GOT3 (cell line): ENCODE data around the gene NEURL2.

ENCODE experiments used
- DNase-seq: peaks from one replicate; lab custom pipeline; 2025; ENCODE audit warnings: mixed read lengths; lab: John Stamatoyannopoulos, UW

The NEURL2 gene

DNA sequence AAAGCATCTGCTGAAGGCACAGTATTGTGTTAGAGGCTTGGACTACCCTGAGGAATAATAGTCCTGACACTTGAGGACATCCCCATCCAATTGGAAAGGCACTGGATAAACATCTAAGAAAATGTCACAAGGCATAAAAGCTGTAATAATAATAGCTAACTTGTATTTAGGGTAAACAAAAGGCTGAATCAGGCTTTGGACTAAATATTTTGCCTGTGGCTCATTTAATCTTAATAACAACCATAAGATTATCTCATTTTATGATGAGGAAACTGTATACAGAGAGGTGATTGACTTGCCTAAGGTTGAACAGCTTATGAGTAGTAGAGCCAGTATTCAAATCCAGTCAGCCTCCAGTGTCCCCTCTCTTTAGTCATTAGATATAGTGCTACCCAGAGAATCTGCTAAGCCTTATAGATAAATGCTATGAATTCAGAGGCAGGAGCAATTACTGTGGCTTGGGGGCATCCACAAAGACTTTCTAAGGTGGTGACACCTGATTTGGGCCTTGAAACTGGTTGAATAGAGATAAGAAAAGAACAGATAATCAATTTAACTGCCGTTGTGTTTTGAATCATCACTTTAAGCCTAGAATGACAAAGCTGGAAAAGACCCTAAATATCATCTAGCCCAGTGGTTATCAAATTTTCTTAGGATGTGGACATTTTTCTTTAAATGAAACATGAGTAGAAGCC is 17.5 kb downstream of the NEURL2 start:
- DNase-seq = no peak

DNA sequence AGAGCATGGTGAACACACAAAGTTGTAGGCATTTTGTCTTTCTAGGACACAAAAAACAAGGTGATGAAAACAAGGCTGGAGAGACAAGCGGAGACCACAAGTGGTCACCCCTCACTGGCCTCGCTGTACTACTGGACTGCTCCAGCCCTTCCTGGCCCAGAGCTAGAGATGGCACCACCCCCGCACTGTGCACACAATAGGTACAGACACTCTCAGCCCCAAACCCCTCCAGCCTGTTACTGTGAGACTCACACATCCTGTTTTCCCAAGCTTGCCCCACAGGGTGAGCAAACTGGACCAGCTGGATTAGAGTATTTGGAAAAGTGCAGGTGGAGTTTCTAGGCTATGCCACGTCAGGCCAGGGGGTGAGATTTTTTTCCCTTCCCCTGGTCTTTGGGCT is 18.4 kb downstream of the NEURL2 start:
- DNase-seq = no peak

DNA sequence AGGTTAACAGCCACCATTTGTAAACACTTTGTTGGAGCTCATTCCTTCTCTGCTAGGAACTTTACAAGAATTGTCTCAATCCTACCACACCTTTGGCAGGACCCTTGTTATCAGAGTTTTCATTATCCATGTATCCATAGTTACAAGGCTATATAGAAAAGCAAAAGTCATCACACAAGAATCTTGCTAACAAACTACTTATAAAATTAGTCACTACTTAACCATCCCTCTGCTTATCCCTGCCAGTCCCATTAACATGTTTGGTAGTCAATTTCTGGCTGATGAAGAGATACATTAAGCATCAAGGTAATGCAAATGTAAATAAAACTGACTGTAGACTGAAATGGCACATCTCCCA is 23.2 kb downstream of the NEURL2 start:
- DNase-seq = no peak

DNA sequence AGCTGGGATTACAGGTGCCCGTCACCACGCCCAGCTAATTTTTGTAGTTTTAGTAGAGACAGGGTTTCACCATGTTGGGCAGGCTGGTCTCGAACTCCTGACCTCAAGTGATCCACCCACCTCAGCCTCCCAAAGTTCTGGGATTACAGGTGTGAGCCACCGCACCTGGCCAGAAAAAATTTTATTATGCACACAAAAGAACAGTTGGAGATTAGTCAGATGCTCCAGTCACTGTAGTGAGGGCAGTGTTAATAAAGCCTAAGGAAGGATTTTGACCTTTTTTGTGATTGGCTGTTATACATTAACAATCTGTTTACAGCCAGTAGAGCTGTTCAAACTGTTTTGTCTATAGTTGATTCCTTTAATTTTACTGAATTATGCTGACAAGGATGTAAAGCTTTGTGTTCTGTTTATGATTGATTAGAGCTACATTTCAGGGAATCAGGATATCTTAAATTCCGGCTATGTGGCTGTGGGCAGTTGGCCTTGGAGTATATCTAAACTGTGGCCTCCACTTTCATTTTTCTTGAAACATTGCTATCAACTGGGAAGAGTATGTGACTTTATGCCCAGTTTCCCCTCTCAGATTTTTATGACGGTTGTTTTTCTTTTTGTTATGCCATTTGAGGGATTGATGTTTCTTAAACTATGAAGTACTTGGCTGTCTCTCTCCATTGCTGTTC is 23.7 kb downstream of the NEURL2 start:
- no peak for DNase-seq

DNA sequence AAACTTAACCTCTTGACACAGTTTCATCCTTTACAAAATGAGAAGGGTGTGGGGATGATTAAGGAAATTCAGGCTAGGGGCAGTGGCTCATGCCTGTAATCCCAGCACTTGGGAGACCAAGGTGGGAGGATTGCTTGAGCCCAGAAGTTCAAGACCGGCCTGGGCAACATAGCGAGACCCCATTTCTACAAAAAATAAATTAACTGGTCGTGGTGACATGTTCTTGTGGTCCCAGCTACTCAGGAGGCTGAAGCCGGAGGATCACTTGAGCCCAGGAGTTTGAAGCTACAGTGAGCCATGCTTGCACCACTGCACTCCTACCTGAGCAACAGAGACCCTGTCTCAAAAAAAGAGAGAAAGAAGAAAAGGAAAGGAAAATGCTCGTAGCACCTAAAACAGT is 24.6 kb downstream of the NEURL2 start:
- DNase-seq = no peak

DNA sequence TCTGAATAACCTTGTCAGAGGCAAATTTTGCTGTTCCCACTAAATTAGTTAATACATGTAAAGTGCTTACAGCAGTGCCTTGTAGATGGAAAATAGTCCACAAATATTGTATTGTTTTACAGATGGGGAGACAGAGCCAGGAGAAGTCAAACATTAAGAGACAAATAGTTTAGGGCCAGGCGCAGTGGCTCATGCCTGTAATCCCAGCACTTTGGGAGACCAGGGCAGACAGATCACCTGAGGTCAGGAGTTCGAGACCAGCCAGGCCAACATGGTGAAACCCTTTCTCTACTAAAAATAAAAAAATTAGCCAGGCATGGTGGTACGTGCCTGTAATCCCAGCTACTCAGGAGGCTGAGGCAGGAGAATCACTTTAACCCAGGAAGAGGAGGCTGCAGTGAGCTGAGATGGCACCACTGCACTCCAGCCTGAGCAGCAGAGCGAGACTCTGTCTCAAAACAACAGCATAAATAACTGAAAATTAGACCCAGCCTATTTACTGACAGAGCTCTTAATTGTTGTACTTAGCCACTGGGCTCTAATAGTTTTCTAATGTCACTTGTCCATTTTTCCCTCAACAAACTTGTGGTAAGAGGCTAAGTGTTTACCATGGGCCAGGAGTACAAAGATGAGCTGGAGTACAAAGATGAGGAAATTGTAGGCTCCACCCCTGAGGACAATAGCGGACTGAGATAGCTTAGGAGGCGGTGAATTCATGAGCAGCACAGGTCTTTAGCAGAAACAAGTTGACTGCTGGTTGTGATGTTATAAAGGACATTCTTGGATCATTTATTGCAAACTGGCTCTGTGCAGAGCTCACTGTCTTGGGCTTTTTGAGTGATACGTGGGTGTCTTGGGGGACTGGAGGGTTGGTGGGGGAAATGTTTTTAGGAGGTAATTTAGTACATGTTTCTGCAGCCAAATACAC is 27.2 kb downstream of the NEURL2 start:
- no peak for DNase-seq

DNA sequence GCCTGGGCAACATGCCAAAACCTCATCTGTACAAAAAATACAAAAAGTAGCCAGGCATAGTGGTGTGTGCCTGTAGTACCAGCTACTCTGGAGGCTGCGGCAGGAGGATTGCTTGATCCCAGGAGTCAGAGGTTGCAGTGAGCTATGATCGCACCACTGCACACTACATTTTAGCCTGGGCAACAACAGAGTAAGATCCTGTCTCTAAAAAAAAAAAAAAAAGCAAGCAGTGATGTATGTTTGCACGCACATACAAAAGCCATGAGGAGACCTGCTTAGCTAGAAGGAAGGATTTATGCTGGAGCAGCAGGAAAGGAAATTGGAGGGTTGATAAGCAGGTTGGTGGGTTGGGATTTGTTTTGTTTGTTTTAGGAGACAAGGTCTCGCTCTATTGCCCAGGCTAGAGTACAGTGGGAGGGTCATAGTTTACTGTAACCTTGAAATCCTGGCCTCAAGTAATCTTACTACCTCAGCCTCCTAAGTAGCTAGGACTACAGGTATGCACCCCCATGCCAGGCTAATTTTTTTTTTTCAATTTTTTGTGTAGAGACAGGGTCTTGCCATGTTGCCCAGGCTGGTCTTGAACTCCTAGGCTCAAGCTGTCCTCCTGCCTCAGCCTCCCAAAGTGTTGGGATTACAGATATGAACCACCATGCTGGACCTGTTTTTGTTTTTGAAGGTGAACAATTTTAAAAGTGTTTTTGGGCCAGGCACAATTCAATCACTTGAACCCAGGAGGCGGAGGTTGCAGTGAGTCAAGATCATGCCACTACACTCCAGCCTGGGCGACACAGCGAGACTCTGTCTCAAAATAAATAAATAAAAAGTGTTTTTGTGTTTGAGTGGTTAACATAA is 29.6 kb downstream of the NEURL2 start:
- DNase-seq = no peak

DNA sequence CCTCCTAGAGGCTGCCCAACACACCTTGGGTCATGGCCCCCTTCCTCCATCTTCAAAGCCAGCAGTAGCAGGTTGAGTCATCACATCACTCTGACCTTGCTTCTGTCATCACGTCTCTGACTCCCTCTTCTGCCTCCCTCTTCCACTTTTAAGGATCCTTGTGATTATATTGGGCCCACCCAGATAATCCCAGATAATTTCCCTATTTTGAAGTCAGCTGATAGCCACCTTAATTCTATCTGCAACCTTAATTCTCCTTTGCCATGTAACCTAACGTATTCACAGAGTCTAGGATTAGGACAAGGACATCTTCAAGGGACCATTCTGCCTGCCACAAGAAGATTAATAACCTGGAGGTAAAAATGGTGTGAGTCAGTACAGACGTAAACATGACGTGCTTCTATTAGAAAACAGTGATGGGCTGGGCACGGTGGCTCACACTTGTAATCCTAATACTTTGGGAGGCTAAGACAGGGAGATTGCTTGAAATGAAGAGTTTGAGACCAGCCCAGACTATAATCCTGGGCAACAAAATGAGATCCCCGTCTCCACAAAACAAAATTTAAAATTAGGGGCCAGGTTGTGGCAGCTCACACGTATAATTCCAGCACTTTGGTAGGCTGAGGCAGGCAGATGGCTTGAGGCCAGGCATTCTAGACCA is 30.3 kb downstream of the NEURL2 start:
- DNase-seq = no peak

DNA sequence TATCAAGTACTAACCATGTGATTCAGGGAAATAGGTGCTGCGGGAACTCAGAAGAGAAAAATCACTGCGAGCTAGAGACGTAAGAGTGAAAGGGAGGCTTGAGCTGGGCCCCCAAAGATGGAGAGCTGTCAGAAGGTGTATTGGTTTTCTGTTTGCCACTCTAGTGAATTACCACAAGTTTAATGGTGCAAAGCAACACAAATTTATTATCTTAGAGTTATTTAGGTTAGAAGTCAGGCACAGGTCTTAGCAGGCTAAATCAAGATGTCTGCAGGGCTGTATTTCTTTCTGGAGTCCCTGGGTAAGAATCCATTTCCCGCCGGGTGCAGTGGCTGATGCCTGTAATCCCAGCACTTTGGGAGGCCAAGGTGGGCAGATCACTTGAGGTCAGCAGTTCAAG is 31.1 kb downstream of the NEURL2 start:
- no peak for DNase-seq

DNA sequence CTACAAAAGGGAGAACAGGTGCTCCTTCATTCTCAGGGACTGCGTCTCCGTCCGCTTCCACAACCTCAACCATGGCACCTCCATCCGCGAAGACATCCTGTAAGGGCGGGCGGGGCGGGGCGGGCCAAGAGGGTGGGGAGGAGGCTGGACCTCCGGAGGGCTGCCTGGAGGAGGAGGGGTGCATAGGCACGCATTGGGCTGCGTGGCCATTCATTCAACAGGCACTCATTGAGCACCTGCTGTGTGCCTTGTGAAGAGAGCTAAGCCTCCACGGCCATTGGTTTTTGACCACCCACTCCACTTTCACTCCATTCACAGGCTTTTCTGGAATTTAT is 33.2 kb downstream of the NEURL2 start:
- no peak for DNase-seq

DNA sequence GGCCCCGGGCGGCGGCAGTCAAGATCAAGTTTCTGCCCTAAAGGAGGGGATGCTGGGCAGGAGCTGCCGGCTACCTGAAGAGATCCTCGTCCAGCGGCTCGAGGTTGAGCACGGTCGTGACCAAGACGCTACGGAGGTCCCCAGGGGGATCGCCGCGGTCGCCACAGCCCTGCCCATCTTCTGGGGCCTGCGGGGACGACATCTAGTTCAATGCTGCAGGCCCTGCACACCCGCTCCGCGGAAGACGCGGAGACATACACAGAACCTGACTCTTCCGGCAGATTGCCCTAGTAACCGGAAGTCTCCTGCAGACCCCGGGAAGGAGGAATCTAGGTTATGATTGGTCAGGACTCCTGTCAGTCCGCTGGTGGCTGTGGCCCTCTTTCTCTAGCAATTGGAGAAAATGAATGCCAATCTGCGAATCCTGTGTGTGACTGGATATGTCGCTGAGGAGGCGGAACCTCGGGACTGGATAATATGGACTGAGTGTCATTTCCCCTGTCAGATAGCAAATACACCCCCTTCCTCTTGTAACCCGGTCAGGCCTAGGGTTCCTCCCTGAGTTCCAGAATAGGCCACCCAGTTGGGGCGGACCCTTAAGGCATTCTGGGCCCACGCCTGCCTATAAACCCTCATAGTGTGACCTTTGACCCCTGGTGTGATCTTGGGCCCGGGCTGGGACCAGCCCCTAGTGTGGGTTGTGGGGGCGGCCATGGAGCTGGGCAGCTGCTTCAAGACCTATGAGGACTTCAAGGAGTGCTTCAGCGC is 33.7 kb downstream of the NEURL2 start, which contains the start of the genes ACOT8 and ZSWIM3:
Gene ACOT8, minus strand, starts transcription at position 279 of the 768 bp plus-strand sequence. Its CDS starts 77 bp downstream, at position 202.
Gene ZSWIM3, plus strand, starts transcription at position 501 of the 768 bp plus-strand sequence. Its CDS starts 212 bp downstream, at position 713.
- peak; percentile 94 for DNase-seq

DNA sequence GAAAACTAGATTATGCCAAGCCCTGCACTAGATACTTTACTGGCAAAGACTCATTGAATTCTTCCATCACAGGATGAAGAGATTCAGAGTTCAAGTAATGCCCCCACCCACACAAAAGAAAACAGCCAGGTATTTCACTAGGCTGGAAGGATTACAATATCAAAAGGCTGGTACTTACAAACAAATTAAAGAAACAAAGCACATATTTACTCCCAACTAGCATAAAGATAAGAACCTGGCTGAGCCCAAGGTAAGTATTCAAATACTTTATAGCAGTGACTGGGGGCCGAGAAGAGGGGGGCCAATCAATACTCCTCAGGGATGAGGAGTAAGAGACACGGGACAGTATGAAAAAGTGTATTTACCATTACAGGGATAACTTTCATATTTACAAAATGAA is 37.5 kb downstream of the NEURL2 start:
- DNase-seq = no peak

DNA sequence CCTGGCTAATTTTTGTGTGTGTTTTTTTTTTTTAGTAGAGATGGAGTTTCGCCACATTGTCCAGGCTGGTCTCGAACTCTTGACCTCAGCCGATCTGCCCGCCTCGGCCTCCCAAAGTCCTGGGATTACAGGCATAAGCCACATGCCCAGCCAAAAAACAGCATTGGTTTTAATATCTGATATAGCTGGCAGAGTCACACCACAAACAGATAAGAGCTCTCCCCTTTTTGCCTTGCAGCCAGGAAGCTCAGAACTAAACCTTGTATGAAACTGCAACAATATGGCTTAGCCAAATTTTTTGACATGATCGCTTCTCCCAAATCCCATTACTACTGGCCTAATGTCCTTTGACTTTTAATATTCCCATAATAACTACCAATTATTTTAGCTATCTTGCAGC is 38.7 kb downstream of the NEURL2 start:
- no peak for DNase-seq

DNA sequence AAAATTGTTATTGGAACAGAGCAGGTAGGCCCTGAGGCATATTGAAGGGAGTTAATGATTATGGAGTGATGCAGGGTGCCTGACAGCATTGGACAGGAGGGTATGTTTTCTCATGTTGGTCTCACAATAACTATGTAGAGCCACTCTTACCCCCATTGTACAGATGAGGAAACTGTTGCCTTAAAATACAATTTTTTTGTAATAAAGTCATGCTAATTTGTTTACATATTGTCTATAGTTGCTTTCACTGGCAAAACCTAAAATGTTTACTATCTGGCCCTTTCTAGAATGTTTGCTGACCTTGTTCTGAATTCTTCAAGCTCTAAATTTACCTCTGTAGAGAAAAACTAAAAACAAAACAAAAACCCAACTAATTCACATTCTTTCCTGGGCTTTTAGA is 39.5 kb downstream of the NEURL2 start:
- DNase-seq = no peak

DNA sequence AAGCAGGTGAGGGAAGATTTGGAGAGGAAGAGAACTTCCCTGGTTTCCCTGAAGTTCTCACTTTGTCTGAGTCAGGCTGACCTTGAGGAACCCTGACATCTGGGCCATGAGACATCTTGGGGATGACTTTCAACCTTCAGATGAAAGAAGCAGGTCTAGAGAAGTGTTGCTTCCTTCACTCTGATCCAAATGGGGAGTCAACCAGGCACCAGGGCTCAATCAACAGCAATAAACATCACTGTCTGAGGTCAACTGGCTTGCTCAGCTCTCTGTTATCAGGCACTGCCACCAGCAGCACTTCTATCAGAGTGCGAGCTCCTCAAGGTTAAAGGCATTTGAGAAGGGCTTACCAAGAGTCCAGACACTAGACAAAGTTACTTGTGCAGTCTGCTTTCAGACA is 40.1 kb downstream of the NEURL2 start:
- DNase-seq = no peak

DNA sequence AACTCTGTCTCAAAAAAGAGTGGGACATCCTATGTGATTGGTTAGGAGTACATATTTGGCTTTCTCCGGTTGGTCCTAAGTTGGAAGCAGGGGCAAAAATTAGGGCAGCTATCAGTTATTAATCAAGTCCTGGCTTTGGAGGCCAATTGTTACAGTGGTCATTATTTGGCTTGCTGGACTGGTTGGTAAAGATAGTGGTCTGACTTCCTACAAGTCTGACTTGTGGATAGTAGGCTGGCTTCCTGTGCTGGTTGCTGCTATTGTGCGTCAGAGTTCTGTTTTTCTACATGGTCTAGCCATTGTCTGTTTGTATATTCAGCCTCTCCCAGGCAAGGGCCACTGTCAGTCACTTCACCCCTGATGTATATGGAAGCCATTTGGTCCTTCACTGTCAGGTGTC is 40.8 kb downstream of the NEURL2 start:
- no peak for DNase-seq

DNA sequence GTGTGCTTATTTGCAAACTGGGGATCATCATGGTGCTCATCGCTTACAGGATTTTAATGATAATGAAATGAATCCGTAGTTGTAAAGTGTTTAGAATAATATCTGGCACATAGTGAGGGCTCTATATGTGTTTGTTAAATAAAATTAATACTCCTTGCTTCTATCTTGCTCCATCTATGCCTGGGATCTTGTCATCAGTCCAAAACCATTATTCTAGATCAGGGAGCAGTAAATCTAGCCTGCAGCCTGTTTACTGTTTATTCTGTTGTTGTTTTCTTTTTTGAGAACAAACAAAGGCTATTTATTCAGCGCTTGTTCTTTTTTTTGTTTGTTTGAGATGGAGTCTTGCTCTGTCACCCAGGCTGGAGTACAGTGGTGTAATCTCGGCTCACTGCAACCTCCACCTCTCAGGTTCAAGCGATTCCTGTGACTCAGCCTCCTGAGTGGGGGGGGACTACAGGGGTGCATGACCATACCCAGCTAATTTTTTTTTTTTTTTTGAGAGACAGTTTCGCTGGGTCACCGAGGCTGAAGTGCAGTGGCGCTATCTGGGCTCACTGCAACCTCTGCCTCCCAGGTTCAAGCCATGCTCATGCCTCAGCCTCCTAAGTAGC is 41.9 kb downstream of the NEURL2 start:
- DNase-seq = no peak

DNA sequence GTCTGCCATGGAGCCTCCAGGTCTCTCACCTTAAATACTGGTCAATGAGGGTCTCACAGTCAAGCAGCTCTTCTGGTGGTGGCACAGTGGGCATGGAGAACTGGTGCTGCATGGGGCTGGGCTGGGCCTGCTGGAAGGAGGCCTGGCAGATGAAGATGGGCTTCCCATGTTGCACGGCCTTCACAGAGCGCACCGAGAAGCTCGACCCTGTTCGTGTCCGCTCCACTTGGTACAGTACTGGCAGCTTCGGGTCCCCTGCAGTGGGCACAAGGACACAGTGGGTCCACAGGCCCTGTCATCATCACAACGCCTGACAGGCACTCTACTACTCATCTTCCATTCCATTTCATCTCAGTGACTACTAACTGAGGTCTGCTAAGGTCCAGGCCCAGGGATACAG is 42.6 kb downstream of the NEURL2 start:
- DNase-seq = no peak

DNA sequence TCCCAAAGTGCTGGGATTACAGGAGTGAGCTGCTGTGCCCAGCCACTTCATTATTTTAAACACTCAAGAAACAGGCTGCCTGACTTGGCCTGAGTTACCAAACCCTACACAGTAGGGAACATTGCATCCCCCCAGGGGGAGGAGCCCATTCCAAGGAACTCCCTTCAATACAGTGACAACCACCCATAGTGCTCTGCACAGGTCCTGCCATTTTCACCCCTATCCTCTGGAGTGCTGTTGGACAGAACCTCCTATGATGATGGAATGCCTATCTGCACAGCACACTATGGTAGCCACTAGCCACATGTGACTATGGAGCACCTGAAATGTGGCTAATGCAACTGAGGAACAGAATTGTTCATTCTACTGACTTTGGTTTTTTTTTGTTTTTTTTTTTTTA is 45.6 kb downstream of the NEURL2 start:
- DNase-seq = no peak

DNA sequence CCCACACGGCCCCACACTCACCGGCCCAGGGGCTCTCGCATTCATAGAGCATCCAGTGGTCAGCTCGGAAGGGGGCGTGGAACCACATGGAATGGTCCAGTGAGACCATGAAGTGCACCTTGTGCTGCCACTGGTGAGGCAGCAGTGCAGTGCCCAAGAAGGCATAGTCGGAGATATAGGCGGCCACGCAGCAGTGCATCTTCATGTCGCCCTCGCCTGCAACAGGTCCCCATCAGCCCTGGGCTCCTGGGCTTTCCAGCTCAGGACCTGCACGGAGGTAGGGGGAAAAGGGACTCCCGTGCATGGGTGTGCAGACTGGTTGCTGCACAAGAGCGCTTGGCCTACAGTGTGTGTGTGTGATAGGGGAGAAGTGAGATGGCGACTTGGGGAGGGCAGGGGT is 47.5 kb downstream of the NEURL2 start:
- no peak for DNase-seq
